Measurements from ENCODE around the gene SNORC.

Gene SNORC

DNA sequence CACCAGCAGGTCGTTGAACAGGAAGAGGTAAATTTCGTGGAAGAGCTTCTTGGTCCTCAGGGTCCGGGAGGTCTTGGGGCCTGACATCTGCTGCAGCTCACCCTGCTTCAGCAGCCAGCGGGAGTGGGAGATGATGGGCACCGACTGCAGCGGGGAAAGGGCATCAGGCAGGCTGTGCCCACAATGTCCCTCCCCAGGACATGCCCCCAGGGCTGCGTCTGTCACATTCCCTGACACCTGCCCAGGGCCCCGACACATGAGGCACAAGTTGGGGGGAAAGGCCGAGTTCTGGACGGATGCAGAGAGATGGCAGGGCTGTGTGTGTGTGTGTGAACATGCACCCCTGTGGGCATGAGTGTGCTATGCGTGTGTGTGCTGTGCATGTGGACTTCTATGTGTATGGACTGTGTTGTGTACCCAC, 13.9 kb downstream of the SNORC start:
- H3K36me3 Mint-ChIP-seq (ENCODE audit: low read depth): no peaks in the 10 kb centered on the region

GRCh38 chr2:232884549-232885263, 14.6 kb downstream of the SNORC start:
- Mint-ChIP-seq H3K4me3 (no peak overlapping the region), H3K4me1 (ENCODE audit: low read depth) (no peaks in the 10 kb centered on the region), H3K36me3 (ENCODE audit: low read depth) (no peaks in the 10 kb centered on the region), H3K27ac (no peak overlapping the region), H3K9me3 (no peaks in the 10 kb centered on the region), H3K27me3 (ENCODE audit: low read depth) (no peaks in the 10 kb centered on the region)

More for the DNA sequence above, 13.9 kb downstream of the SNORC start:
- Mint-ChIP-seq H3K27me3 (ENCODE audit: low read depth) (no peaks in the 10 kb centered on the region), H3K4me3 (no peak overlapping the region), H3K9me3 (no peaks in the 10 kb centered on the region), H3K4me1 (ENCODE audit: low read depth) (no peaks in the 10 kb centered on the region), H3K27ac (no peak overlapping the region)

DNA sequence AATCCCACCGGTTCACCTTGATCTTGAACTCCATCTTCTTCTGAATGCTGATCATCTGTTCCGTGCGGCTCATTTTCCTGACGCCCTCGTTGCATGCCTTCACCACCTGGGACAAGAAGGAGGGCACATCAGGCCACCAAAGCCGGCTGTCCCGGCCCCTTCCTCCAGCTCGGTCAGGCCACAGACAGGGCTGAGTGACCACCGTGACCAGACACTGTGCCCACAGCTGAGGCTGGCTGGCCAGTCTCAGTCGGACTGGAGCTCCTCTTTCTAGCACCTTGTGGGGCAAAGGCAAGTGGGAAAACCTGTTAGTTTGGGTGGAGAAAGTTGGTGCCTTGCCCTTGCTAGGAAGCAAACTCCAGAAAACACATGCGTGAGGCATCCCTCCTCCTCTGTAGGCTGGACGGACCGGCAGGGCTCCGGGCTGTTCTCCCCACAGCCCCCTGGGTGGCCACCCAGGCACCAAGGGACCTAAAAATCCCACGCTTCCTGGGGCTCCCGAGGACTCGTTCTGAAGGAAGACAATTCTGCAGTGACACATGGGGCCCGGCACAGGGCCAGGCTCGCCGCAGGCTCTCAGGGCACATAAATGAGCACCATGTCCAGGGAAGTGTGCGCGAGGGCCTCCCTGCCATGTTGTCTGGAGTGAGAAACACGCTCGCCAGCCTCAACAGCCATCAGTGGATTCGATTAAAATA, 15.3 kb downstream of the SNORC start:
- no peak overlapping the region for H3K27ac Mint-ChIP-seq
- no peaks in the 10 kb centered on the region for H3K36me3 Mint-ChIP-seq (ENCODE audit: low read depth)
- no peaks in the 10 kb centered on the region for H3K4me1 Mint-ChIP-seq (ENCODE audit: low read depth)
- H3K27me3 Mint-ChIP-seq (ENCODE audit: low read depth): no peaks in the 10 kb centered on the region
- no peak overlapping the region for H3K4me3 Mint-ChIP-seq
- no peaks in the 10 kb centered on the region for H3K9me3 Mint-ChIP-seq

DNA sequence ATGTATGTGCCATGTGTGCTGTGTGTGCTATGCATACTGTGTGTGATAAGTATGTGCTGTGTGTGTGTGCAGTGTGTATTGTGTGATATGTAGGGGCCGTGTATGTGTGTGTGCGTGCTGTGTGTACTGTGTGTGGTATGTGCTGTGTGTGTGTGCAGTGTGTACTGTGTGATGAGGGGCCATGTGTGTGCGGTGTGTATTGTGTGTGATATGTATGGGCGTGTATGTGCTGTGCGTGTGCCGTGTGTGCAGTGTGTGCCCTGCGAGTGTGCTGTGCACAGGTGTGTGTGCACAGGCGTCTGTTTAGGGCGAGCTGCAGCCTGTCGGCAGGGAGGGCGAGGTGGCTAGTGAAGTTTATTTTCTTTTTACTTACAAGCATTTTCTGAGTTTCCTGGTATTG, 16.1 kb downstream of the SNORC start:
- Mint-ChIP-seq H3K9me3 (no peaks in the 10 kb centered on the region), H3K36me3 (ENCODE audit: low read depth) (no peaks in the 10 kb centered on the region), H3K27ac (no peak overlapping the region), H3K27me3 (ENCODE audit: low read depth) (no peaks in the 10 kb centered on the region), H3K4me1 (ENCODE audit: low read depth) (no peaks in the 10 kb centered on the region), H3K4me3 (no peak overlapping the region)

GRCh38 chr2:232886632-232887031, 16.6 kb downstream of the SNORC start:
- Mint-ChIP-seq H3K4me3 (no peak overlapping the region), H3K36me3 (ENCODE audit: low read depth) (no peaks in the 10 kb centered on the region), H3K9me3 (no peaks in the 10 kb centered on the region), H3K27ac (no peak overlapping the region), H3K27me3 (ENCODE audit: low read depth) (no peaks in the 10 kb centered on the region), H3K4me1 (ENCODE audit: low read depth) (no peaks in the 10 kb centered on the region)

DNA sequence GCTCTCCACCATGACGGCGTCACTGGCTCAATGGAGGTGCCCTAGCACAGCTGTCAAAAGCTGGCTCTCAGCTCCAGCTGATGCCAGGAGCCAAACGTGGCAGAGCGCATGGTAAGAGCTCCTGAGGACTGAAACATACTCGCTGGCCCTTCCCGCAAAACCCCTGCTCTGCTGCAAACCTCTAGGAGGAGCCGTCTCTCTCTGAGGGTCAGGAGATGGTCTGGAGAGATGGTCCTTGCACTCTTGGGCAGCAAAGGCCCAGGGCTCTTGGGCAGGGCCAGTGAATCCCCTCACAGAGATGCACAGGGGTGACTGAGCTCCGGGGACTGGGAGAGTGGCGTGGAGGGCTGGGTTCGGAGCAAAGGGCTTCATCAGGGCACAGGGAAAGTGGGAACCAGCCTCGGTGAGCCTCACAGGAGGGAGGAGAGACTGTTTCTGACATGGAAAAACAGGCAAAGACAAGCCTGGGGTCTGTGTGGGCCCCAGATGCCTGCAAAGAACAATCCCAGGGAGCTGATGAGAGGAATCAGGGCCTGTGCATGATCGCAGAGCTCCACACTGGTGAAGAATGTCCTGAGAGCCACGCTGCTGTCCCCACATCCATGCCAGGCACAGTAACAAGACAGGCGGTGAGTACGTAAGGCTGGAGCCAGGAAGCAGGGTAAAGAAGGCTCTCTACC, 17.2 kb downstream of the SNORC start:
- Mint-ChIP-seq H3K27ac (no peak overlapping the region), H3K27me3 (ENCODE audit: low read depth) (no peaks in the 10 kb centered on the region), H3K4me1 (ENCODE audit: low read depth) (no peaks in the 10 kb centered on the region), H3K9me3 (no peaks in the 10 kb centered on the region), H3K36me3 (ENCODE audit: low read depth) (no peaks in the 10 kb centered on the region), H3K4me3 (no peak overlapping the region)

- Mint-ChIP-seq H3K4me1 (ENCODE audit: low read depth) (no peaks in the 10 kb centered on the region), H3K36me3 (ENCODE audit: low read depth) (no peaks in the 10 kb centered on the region), H3K27ac (no peak overlapping the region), H3K27me3 (ENCODE audit: low read depth) (no peaks in the 10 kb centered on the region), H3K4me3 (no peak overlapping the region), H3K9me3 (no peaks in the 10 kb centered on the region)
These were observed 18.2 kb downstream of the SNORC start for GRCh38 chr2:232888099-232888836.

DNA sequence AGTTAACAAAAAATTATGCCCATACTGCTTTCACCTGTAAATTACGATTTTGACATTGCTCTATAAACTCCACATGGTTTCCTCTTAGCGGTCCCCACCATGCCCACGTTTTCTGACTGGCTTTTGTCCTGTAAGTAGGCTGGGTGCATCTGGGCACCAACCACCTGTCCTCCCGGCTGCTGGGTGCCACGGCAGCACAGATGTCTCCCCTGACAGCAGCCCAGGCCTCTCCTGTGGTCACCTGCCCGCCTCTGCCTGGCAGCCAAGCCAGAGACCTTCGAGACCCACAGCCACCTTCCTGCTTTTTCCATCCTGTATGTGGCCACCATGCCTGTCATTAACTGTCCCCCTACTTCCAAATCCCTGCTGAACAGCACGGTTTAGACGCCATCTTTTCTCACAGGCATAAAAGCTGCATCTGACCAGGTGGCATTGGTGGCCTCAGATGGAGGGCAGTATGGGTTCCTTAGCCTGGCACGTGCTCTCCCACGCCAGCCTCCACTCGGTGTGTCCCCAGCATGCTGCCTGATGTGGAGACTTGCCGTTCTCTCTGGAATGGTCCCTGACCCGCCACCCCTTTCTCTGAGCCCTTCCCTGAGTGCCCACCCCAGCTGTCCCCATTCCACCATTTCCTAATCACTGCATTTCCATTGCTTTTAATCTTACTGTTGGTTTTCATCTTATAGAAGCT, 18.9 kb downstream of the SNORC start:
- H3K9me3 Mint-ChIP-seq: no peaks in the 10 kb centered on the region
- no peaks in the 10 kb centered on the region for H3K36me3 Mint-ChIP-seq (ENCODE audit: low read depth)
- no peak overlapping the region for H3K4me3 Mint-ChIP-seq
- no peak overlapping the region for H3K27ac Mint-ChIP-seq
- H3K4me1 Mint-ChIP-seq (ENCODE audit: low read depth): no peaks in the 10 kb centered on the region
- no peaks in the 10 kb centered on the region for H3K27me3 Mint-ChIP-seq (ENCODE audit: low read depth)

GRCh38 chr2:232889876-232890401, 19.9 kb downstream of the SNORC start:
- Mint-ChIP-seq H3K27me3 (ENCODE audit: low read depth) (no peaks in the 10 kb centered on the region), H3K4me1 (ENCODE audit: low read depth) (no peaks in the 10 kb centered on the region), H3K36me3 (ENCODE audit: low read depth) (no peaks in the 10 kb centered on the region), H3K9me3 (no peaks in the 10 kb centered on the region), H3K27ac (no peak overlapping the region), H3K4me3 (no peak overlapping the region)

- no peak overlapping the region for H3K4me3 Mint-ChIP-seq
These were observed 20.5 kb downstream of the SNORC start for GRCh38 chr2:232890536-232890895.

GRCh38 chr2:232890896-232891601, 21.0 kb downstream of the SNORC start:
- H3K27ac Mint-ChIP-seq: no peak overlapping the region
- H3K27me3 Mint-ChIP-seq (ENCODE audit: low read depth): no peaks in the 10 kb centered on the region
- H3K36me3 Mint-ChIP-seq (ENCODE audit: low read depth): no peaks in the 10 kb centered on the region
- no peak overlapping the region for H3K4me3 Mint-ChIP-seq
- H3K4me1 Mint-ChIP-seq (ENCODE audit: low read depth): no peaks in the 10 kb centered on the region
- no peaks in the 10 kb centered on the region for H3K9me3 Mint-ChIP-seq

More at GRCh38 chr2:232890536-232890895, 20.5 kb downstream of the SNORC start:
- Mint-ChIP-seq H3K36me3 (ENCODE audit: low read depth) (no peaks in the 10 kb centered on the region), H3K27me3 (ENCODE audit: low read depth) (no peaks in the 10 kb centered on the region), H3K9me3 (no peaks in the 10 kb centered on the region), H3K4me1 (ENCODE audit: low read depth) (no peaks in the 10 kb centered on the region), H3K27ac (no peak overlapping the region)

- H3K27ac Mint-ChIP-seq: no peak overlapping the region
- H3K4me3 Mint-ChIP-seq: no peak overlapping the region
- no peaks in the 10 kb centered on the region for H3K36me3 Mint-ChIP-seq (ENCODE audit: low read depth)
- H3K4me1 Mint-ChIP-seq (ENCODE audit: low read depth): no peaks in the 10 kb centered on the region
- H3K27me3 Mint-ChIP-seq (ENCODE audit: low read depth): no peaks in the 10 kb centered on the region
- H3K9me3 Mint-ChIP-seq: no peaks in the 10 kb centered on the region
These were observed 21.6 kb downstream of the SNORC start for GRCh38 chr2:232891621-232892071.

GRCh38 chr2:232892221-232892620, 22.2 kb downstream of the SNORC start:
- Mint-ChIP-seq H3K27me3 (ENCODE audit: low read depth) (no peaks in the 10 kb centered on the region), H3K4me3 (no peak overlapping the region), H3K36me3 (ENCODE audit: low read depth) (no peaks in the 10 kb centered on the region), H3K4me1 (ENCODE audit: low read depth) (no peaks in the 10 kb centered on the region), H3K9me3 (no peaks in the 10 kb centered on the region), H3K27ac (no peak overlapping the region)
